Fibroblast of skin of abdomen (primary cell): ENCODE data around the gene CPPED1. TPM values are rescaled to one million over a fixed set of nuclear protein-coding genes. Genes with fewer than 3 reads are reported as not detected.
"Not testable (repeated sequence)": the region's sequence is repeated elsewhere in the genome, so short reads cannot be mapped to it uniquely, and the experiment has no call there.

Experiments
- DNase-seq: peaks from one replicate; pipeline ENCODE4 v3.0.0-alpha.2; 2013
- polyA plus RNA-seq, 2 experiments: library from polyadenylated mRNA; unstranded; fragments of 120-200 nt; gene quantifications; one replicate each; pipeline ENCODE4 v1.2.1, GENCODE V29; 2013; ENCODE audit not compliant: insufficient read length in 2 of 2

CPPED1 gene
- 15.4 TPM for polyA plus RNA-seq (2013, experiment 1 of 2; ENCODE audit: insufficient read length)
- 15.4 TPM for polyA plus RNA-seq (2013, experiment 2 of 2; ENCODE audit: insufficient read length)

- peak; percentile 94 for DNase-seq
Observed at GRCh38 chr16:12803203-12804093, at the start of gene CPPED1. TSS of gene CPPED1 (minus strand) at chr16:12803887. CDS start at chr16:12803776, 111 bp downstream.

GRCh38 chr16:12850186-12850585 is 46.5 kb upstream of the CPPED1 start:
- DNase-seq = no peak

- no peak for DNase-seq
Observed at GRCh38 chr16:12846592-12846991, 42.9 kb upstream of the CPPED1 start.

GRCh38 chr16:12845282-12845681 is 41.6 kb upstream of the CPPED1 start:
- no peak for DNase-seq

GRCh38 chr16:12837756-12838155 is 34.1 kb upstream of the CPPED1 start:
- DNase-seq = no peak

GRCh38 chr16:12837291-12837690 is 33.6 kb upstream of the CPPED1 start:
- no peak for DNase-seq

- no peak for DNase-seq
Observed at GRCh38 chr16:12833926-12834325, 30.2 kb upstream of the CPPED1 start.

GRCh38 chr16:12829096-12829888 is 25.6 kb upstream of the CPPED1 start:
- DNase-seq = no peak

GRCh38 chr16:12828206-12828605 is 24.5 kb upstream of the CPPED1 start:
- no peak for DNase-seq

GRCh38 chr16:12826559-12826958 is 22.9 kb upstream of the CPPED1 start:
- no peak for DNase-seq

GRCh38 chr16:12819126-12820117 is 15.7 kb upstream of the CPPED1 start:
- peak; percentile 55 for DNase-seq

- no peak for DNase-seq
Observed at GRCh38 chr16:12818326-12818725, 14.6 kb upstream of the CPPED1 start.

- DNase-seq = not testable (repeated sequence)
Observed at GRCh38 chr16:12816791-12817214, 13.1 kb upstream of the CPPED1 start.

- DNase-seq = no peak
Observed at GRCh38 chr16:12815361-12815760, 11.7 kb upstream of the CPPED1 start.

- not testable (repeated sequence) for DNase-seq
Observed at GRCh38 chr16:12813734-12814133, 10.0 kb upstream of the CPPED1 start.

GRCh38 chr16:12813321-12813720 is 9.6 kb upstream of the CPPED1 start:
- DNase-seq = not testable (repeated sequence)

GRCh38 chr16:12811441-12812383 is 8.0 kb upstream of the CPPED1 start:
- no peak for DNase-seq

GRCh38 chr16:12805066-12805465 is 1.4 kb upstream of the CPPED1 start:
- DNase-seq = no peak

GRCh38 chr16:12804395-12804794 is 708 bp upstream of the CPPED1 start:
- DNase-seq = no peak

GRCh38 chr16:12802661-12803060 is 1.0 kb downstream of the CPPED1 start:
- DNase-seq = no peak

- DNase-seq = no peak
Observed at GRCh38 chr16:12802048-12802447, 1.6 kb downstream of the CPPED1 start.
